NCI-H524 treated with DMSO at 0.1 percent for 48 hours (cell line): Measurements from ENCODE around the gene ENAH.

Experiments
- DNase-seq: peaks from one replicate; lab custom pipeline; 2025; lab: John Stamatoyannopoulos, UW

ENAH gene

DNA sequence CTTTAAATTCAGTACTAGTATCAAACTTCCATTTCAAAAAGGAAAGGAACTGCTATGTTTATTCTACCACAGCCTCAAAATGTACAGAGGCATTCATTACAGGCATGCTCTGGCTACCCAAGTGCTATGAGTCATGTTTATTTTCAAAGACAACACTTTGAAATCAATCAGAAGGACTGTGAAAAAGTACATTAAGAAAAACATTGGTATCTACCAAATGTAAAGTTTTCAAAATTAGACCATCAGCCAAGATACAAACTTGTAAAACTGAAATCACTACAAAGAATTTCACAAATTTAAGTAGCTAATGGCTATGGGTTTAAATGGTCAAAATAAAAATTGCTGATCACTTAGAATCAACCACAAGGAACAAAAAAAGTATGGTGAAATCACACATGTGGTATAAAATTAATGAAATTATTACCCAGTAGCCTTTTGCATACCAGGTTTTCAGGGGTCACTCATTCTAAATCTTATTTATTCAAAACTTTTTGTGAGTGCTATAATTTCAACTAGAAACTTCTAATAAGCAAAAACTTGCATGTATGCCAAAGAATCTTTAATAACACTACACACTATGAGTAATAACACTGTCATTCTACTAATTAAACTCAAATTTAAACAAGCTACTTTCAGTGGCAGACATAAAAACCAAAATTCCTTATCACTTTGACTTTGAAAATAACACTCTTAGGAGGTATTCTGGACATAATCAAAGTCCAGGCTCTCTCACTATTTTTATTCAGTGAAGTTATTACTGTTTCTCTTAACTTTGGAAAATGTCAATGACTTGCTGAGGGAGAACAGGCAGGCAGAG, 49.2 kb downstream of the ENAH start:
- DNase-seq = no peak

DNA sequence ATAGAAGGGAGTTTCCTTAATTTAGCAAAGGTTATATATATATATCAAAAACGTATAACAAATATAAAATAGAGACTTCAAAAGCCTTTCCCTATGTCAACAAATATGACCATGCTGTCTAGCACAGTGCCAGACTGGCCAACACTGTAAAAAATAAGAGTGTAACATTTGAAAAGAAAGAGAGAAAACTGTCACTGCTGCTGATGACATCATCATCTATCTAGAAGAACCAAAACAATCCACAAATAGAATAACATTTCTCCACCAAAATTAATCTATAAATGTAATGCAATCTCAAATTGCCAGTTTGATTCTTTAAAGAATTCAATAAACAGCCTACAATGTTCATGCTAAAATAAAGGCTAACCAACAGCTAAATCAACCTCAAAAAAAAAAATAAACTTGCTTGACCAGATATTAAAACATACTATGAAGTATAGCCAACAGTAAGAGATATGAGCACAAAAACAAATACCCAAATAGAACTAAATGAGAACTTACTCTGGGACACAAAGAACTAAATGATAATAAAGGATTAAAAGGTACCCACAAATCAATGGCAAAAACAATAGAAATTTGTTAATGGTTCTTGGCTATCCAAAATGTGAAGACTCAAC, 50.2 kb downstream of the ENAH start:
- no peak for DNase-seq

DNA sequence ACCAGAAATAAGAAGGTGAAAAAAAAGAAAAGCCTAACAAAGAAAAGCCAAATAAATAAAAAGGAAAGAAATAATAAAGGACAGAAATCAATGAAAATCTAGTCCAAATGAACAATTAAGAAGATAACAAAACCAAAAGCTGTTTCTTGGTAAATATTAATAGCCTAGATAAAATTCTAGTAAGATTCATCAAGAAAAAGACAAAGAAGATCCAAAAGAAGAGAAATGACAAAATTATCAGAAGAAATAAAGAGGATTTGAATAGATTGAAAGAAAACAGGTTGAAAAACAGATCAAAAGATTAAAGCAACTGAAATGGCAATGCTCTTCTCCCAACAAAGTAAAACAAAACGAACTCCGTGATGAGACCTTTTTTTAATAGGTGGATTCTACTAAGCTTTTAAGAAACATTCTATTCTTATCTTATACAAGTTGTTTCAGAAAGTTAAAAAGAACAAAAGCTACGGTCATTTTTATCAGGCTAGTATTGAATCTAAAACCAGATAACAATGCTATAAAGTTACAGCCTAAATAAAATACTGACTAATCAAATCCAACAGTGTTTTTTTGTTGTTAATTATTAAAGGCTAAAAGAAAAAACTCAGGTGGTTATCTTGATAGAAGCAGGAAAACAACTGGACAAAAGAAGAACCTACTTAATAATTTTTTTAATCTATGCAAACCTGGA, 50.9 kb downstream of the ENAH start:
- no peak for DNase-seq

DNA sequence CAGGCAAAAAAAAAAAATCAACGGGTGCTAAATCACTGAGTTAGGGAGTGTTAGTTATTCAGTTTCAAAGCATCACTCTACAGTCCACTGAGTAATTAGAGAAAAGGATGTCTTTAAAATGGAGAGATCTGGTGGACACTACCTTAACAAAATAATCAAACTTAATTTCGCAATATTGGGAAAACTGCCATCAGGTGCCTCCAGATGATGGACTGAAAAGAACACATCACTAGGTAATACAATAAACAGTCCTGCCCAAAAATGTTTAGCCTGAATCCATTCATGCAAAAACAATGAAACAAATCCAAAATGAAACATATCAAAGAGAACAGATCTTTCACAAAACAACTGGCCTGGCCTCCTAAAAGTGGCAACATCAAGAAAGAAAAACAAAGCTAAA, 54.1 kb downstream of the ENAH start:
- no peak for DNase-seq

DNA sequence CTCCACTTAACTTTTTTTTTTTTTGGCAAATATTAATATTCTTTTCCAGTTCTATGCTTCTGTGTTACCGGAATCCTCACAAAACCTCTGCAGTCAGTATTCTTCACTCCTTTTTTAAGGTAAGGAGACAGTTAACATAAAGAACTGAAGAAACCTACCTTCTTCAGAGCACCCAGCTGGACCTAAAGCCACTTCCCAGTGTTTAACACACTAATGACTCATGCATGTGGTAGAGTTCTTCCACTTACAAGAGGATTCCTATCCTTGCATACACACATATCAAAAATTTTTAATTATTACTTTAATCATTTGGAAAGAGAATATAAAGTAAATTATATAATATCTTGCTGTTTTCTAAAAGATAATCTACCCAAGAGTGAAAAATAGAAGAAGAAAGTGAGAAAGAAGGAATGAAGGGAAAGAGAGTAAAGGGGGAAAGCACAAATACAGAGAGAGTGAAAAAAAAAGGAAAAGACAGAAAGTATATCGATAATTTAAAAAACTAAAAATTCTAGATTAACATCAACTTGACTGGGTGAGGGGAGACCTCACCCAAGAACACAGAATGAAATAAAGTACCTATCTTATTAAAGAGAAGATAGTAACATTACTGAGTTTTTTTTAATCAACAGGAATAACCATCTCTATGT, 54.9 kb downstream of the ENAH start:
- DNase-seq = no peak

DNA sequence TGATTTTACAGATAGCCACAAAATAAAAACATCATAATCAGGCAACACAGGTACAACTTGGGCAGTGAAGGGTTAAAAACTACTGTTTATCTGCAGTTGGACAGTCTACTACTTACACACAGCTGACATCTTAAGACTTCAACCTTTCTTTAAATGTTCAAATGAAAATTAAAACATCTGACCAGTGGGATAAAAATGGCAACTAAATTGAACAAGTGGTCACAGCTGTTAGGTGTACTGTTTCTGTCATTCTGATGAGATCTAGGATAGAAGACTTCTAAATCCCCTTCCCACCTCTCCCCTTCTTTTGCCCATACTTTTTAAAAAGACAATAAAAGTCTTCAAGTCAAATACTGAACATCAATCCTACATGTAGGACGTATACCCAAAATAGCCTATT, 56.2 kb downstream of the ENAH start:
- peak; percentile 17 for DNase-seq

DNA sequence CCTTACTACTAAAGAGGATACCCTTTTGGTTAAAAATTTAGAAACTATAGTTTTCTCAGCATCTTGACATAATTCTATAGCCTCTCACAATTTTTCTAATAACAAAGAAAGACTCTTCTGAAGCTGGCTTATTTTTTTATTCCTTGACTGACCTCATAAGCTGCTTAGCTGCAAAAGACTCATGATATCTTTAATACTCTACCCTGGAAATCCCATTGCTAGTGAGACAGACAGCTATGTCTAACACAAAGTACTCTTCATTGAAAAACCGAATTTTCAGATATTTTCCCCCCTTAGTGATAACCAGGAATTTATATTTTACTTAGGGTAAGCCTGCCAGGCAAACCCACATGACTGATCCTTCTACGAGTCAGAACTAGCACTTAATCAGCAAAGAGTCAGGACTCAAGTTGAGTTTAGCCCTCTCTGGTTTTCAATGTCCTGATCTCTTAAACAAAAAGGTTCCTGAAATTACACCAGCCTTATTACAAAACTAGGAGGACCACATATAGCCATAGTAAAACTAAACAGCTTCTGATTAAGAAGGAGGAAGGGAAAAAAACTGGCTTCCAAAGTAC, 56.9 kb downstream of the ENAH start:
- no peak for DNase-seq

DNA sequence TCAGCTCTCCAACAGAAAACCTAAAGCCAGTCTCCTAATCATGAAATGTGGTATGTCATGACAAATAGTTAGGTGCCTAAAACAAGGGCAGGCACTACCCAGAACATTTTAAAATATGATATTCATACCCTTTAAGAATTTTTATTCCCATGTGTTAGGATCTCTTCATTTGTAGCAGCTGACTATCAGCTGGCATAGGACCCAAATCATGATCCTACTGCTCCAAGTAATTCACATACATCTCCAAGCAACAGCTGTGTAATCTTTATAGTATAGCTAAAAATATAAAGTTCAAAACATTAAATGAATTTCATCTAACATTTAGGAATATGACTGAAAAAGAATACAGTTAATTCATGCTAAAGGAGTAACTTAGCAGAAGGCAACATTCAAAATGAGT, 57.5 kb downstream of the ENAH start:
- DNase-seq = no peak

DNA sequence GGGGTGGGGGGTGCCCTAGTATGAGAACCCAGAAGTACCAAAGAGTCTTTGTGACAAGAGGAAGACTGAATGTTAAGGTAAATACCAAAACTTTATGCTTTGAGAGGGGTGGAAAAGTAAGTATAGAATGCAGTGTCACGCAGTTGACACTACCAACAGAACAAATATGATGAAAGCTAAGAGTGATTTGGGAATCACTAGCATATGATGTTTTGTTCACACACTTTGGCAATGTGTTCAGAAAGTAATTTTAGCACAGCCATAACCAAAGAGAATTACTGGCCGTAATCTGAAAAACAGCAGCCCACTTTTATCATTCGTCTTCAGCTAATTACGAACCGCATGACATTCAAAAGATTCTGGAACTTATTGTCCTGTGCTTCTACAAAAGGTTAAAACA, 59.5 kb downstream of the ENAH start:
- DNase-seq = no peak

DNA sequence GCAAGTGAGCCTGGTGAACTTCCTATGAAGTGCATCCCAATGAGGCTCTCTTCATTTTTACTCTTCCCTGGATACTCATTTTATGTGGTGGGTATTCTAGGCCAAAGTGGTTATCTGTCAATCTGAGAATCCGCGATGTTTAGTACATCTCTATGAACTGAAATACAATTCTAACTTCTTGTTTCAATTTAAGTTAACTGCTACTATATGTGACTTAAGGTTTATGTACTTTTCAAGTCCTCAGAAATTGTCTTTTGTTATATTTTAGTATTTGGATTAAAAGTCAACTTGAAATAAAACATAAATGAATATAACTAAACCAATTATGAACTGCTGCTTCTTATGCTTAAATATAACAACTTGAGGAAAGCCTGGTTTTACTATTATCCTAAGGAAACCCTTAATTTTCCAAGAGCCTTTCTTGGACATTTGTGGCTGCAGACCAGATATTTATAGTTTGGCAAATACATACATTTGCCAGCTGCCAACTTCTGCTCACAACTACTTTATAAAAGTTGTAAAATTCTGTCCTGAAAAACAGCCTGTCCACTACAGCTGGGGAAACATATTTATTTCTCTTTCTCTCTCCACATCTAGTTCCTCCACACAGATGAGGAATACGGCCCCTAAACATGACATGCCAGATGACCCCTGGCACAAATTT, 60.4 kb downstream of the ENAH start:
- no peak for DNase-seq

DNA sequence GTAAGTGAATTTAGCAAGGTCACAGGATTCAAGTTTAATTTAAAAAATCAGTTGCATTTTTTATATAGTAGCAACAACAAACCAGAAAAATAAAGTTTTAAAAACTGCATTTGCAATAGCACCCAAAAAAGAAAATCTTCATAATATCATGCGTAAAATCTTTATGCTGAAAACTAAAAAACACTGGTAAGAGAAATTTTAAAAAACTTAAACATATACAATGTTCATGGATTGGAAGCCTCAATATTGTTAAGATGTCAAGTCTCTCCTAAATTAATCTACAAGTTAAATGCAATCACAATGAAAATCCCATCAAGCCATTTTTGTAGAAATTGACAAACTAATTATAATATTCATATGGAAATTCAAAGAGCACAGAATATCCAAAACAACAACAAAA, 65.6 kb downstream of the ENAH start:
- no peak for DNase-seq

DNA sequence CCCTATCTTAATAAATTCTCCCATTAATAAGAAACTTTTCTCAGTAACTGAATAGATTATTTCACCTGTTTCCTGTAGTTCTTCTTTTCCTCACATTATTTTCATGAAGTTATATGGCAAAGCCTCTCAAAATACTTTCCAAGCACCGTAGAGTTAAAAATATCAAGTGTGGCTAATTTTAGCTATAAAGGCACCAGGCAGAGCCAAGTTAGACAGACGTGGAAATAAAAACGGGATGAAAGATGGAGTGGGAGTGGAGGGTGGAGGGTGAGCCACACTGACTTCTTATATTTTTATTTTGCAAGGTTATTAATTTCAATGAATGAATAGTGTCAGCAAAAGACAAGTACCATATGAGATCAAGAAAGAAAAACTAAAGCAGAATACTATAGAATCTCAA, 71.7 kb downstream of the ENAH start:
- no peak for DNase-seq

DNA sequence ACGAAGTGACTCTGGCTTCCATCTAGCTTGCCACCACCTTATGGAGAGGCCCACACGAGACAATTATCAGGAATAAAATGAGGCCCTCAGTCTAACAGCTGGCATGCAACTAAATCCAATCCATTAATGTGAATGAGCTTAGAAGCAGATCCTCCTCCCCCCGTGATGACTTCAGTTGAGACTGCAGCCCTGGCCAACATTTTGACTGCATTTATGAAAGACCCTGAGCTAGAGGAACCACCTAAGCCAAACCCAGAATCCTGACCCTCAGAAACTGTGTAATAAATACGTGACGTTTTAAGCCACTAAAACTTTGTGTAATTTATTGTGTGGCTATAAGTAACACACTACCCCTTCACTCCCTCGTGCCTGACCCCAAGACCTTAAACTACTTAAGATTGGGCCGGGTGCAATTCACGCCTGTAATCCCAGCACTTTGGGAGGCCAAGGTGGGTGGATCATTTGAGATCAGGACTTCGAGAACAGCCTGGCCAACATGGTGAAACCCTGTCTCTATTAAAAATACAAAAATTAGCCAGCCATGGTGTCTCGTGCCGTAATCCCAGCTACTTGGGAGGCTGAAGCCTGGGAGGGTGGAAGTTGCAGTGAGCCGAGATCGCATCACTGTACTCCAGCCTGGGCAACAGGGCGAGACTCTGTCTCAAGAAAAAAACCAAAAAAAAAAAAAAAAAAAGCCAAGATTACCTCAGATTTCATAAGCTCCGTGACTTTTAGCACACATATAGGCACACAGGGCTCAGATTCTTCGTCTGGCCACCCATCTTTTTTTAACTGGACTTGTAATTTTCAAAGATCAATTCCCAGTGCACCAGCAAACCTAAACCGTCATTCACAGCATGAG, 72.5 kb downstream of the ENAH start:
- peak; percentile 84 for DNase-seq

DNA sequence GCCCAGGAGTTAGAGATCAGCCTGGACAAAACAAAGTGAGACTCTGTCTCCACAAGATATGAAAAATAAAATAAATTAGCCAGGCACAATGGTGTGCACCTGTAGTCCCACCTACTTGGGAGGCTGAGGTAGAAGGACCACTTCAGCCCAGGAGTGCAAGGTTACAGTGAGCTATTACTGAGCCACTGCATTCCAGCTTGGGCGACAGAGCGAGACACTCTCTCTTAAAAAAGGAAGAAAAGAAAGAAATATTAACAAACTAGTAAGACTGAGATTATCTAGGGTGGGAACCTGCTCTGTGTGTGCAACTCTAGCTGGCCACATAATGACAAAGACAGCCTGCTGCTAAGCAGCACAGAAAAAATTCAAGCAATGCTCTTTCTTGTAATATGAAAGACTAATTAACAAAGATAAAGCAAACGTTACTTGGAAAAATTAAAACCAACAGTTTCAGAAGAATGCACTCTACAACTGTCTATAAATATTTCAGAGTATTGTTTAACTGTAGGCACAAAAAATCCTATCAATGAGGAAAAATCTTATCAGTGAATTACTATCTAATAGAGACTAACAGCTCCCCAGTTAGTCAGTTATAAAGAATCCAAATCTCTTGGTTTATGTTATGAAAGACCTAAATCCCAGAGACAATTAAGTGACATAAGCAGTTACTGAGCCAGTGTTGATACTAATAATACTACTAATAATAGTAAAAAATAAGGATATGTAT, 74.5 kb downstream of the ENAH start:
- DNase-seq = no peak

DNA sequence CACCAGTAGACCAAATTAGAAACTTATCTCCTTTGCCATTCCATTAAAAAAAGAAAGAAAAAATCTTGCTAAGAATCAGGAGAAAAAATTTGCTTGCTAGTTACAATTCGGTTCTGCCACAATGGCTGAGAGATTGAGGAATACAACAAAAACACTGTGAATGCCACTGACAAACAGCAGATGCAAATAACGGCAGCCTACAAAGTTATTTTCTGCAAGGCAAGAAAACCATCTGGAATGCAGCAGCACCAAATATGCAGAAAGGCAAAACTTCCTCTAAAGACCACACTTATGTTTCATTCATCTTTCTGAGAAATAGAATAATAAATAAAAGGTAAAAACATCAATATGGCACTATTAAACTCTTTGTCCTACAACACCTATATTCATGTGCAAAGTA, 75.7 kb downstream of the ENAH start:
- no peak for DNase-seq

DNA sequence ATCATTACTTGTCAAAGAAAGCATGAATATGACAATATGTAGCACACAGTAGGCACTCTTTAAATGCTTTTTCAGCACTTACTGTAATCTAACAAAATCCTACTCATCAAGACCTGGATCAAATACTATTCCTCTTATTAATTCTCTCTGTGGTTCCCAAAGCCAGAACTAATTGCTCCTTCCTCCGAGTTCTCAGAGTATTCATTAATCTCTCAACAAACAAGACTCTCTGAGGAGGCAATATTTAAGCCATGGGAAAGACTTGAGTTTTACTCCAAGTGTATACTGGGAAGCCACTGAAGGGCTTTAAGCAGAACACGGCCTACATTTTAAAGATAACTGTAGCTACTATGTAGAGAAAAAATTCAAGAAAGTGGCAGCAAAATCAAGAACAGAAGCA, 79.7 kb downstream of the ENAH start:
- DNase-seq = no peak

DNA sequence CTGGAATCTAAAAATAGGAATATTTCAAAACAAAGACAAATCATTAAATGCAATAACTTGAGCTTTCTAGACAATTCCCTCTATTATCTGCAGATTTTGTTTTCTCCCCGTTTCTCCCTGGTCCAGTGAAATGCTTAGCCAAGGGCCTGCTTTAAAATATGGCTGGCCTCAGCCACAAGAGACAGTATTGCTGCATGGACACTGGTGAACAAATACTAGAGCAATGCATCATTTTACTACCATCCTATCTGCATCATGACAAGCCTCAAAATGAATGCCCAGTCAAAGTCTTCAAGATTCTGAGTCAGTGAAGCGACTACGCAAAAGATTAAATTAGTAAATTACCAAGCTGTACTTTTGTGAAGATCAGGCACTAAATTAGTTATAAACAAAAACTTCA, 80.5 kb downstream of the ENAH start:
- no peak for DNase-seq

DNA sequence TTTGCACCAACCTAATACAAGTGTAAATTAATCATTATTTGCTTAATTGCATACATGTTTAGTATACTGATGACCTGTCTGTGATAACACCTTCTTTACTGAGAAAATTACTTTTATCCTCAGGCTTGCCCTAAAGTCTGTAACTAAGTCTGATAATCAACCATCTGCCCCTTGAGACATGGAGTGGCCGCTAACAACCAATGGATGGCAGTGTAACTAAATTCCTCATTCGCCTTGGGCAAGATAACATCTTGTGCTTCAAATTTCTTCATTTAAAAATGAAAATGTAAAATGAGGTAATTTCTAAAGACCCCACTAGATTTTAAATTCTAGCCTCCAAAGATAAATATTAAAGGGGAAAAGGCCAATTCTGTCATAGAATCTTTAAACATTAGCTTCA, 85.1 kb downstream of the ENAH start:
- peak; percentile 60 for DNase-seq

DNA sequence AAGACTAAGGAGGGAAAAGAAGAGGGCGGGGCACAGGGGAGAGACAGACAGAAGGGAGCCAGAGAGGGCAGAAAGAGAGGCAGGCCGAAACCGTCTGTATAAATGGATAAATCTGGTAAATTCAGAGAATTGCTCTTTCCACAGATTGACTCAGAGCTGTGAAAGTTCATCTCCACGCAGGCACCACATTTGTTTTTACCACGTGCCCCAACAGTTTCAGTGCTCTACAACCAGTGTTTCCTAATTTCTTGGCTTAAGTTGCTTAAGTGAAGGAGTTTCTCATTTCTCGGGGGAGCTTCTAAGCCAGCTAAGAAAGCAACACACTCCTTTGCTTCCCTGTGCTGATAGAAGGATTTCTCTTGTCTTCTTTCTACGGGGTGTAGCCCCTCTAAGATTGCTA, 87.1 kb downstream of the ENAH start:
- no peak for DNase-seq

DNA sequence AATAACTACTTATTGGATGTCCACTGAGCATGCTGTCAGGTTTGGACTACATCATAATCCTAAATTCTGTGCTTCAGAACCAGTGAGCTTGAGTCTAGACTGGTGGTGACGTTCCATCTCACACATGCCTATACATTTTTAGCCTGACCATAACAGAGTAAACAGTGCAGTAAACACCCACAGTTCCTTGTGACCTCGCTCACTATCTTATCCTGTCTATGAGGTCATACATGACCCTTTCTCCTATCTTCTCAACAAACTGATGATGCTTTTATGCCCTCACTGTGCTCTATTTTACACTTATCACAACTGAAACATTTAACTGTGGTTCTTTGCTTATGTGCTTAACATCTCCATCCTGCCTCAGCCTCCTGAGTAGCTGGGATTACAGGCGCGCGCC, 91.2 kb downstream of the ENAH start:
- DNase-seq = no peak
